ENCODE data around the gene PRCP. TPM values are rescaled to one million over a fixed set of nuclear protein-coding genes. Genes with fewer than 3 reads are reported as not detected.

PRCP gene
- total RNA-seq, 1 experiment from 2014 or later, result 22.7 TPM

- BruUV-seq (replicated peaks), result no TSS peak
- CTCF ChIA-PET, result no interaction called here
- no peaks in the 10 kb centered on the region for H3K36me3 Mint-ChIP-seq (ENCODE audit: insufficient read depth, unreplicated experiment)
- no peak overlapping the region for H3K4me3 Mint-ChIP-seq (ENCODE audit: low read depth, unreplicated experiment)
- no peak for TF ChIP-seq CTCF (IDR thresholded peaks at IDR 0.05; ENCODE audit: unreplicated experiment)
- no peak for DNase-seq
- no peak overlapping the region for H3K27ac Mint-ChIP-seq (ENCODE audit: unreplicated experiment)
- intact Hi-C loops (cut with micrococcal nuclease; ENCODE audit: unreplicated experiment), result no loop called here
- no peaks in the 10 kb centered on the region for H3K4me1 Mint-ChIP-seq (ENCODE audit: low read depth, unreplicated experiment)
- no peaks in the 10 kb centered on the region for H3K9me3 Mint-ChIP-seq (ENCODE audit: low read depth, unreplicated experiment)
- H3K27me3 Mint-ChIP-seq (ENCODE audit: unreplicated experiment), result no peaks in the 10 kb centered on the region
Observed at GRCh38 chr11:82873919-82874333, 26.3 kb downstream of the PRCP start.

GRCh38 chr11:82872377-82873150 lies 27.7 kb downstream of the PRCP start:
- intact Hi-C loops (cut with micrococcal nuclease; ENCODE audit: unreplicated experiment), result no loop called here
- Mint-ChIP-seq H3K4me3 (ENCODE audit: low read depth, unreplicated experiment) (no peak overlapping the region), H3K27me3 (ENCODE audit: unreplicated experiment) (no peaks in the 10 kb centered on the region), H3K36me3 (ENCODE audit: insufficient read depth, unreplicated experiment) (no peaks in the 10 kb centered on the region), H3K4me1 (ENCODE audit: low read depth, unreplicated experiment) (no peaks in the 10 kb centered on the region), H3K27ac (ENCODE audit: unreplicated experiment) (no peak overlapping the region), H3K9me3 (ENCODE audit: low read depth, unreplicated experiment) (no peaks in the 10 kb centered on the region)
- DNase-seq, result no peak
- BruUV-seq (replicated peaks), result no TSS peak
- CTCF ChIA-PET, result interaction anchor here (0.7 kb wide), 1 partner anchor 940 kb away, joined by 4 read pairs; no protein-coding TSS in a partner anchor
- no peak for TF ChIP-seq CTCF (IDR thresholded peaks at IDR 0.05; ENCODE audit: unreplicated experiment)

- TF ChIP-seq CTCF (IDR thresholded peaks at IDR 0.05; ENCODE audit: unreplicated experiment), result no peak
- H3K4me3 Mint-ChIP-seq (ENCODE audit: low read depth, unreplicated experiment), result no peak overlapping the region
Observed at GRCh38 chr11:82871646-82872045, 28.6 kb downstream of the PRCP start.

GRCh38 chr11:82869657-82870056 lies 30.6 kb downstream of the PRCP start:
- Mint-ChIP-seq H3K4me1 (ENCODE audit: low read depth, unreplicated experiment) (no peaks in the 10 kb centered on the region), H3K36me3 (ENCODE audit: insufficient read depth, unreplicated experiment) (no peaks in the 10 kb centered on the region), H3K27ac (ENCODE audit: unreplicated experiment) (no peak overlapping the region), H3K9me3 (ENCODE audit: low read depth, unreplicated experiment) (no peaks in the 10 kb centered on the region), H3K27me3 (ENCODE audit: unreplicated experiment) (no peaks in the 10 kb centered on the region), H3K4me3 (ENCODE audit: low read depth, unreplicated experiment) (no peak overlapping the region)
- no peak for TF ChIP-seq CTCF (IDR thresholded peaks at IDR 0.05; ENCODE audit: unreplicated experiment)
- no TSS peak for BruUV-seq (replicated peaks)
- intact Hi-C loops (cut with micrococcal nuclease; ENCODE audit: unreplicated experiment), result no loop called here
- CTCF ChIA-PET, result no interaction called here
- DNase-seq, result no peak

More at GRCh38 chr11:82871646-82872045, 28.6 kb downstream of the PRCP start:
- no TSS peak for BruUV-seq (replicated peaks)
- Mint-ChIP-seq H3K27ac (ENCODE audit: unreplicated experiment) (no peak overlapping the region), H3K9me3 (ENCODE audit: low read depth, unreplicated experiment) (no peaks in the 10 kb centered on the region), H3K36me3 (ENCODE audit: insufficient read depth, unreplicated experiment) (no peaks in the 10 kb centered on the region), H3K4me1 (ENCODE audit: low read depth, unreplicated experiment) (no peaks in the 10 kb centered on the region), H3K27me3 (ENCODE audit: unreplicated experiment) (no peaks in the 10 kb centered on the region)
- no peak for DNase-seq
- intact Hi-C loops (cut with micrococcal nuclease; ENCODE audit: unreplicated experiment), result no loop called here
- CTCF ChIA-PET, result no interaction called here
